GM19193 (cell line): ENCODE results near the gene LRRTM4.

ENCODE experiments used
- POLR2A ChIP-seq: IDR thresholded peaks from 4 replicates; pipeline ENCODE4 v1.6.1; 2011; ENCODE audit not compliant: insufficient read depth, insufficient read length; ENCODE audit errors: extremely low read depth

Gene LRRTM4

DNA sequence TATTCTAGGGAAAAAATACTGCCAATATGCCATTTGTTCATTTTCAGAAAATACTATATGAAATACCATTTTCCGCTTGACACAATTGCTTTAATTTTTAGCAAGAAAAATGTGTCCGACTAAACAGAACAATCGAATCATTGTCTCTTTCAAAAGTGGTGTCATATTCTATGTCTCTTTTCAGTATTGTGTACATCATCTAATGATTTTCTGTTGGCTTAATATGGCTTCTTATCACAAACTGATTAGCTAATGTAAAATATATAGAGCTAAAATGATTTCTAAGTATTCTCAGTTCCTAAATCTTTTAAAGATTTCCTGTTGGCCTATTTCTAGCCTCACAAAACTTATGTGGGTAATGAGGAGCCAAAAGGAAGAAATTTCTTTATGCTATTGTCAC, 436.6 kb downstream of the LRRTM4 start:
- no peak for TF ChIP-seq POLR2A

- no peak for TF ChIP-seq POLR2A
Measured at GRCh38 chr2:77081597-77081996, 440.6 kb downstream of the LRRTM4 start.

DNA sequence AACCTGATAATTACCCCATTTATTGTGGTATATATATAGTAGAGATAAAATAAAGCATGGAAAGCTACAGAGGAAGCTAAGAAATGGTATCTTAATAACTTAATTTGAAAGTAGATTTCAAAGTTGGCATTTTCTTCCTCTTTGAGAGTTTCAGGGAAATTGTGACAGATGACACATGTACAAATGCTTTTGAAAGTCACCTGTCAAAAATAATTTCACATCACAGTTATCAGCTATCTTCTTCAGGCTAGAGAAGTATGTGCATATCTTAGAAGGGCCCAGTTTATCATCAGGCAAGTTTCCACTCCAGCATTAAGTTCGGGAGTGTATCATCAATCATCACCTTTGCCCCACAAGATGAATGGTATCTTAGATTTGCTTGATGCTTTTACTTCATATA, 457.9 kb downstream of the LRRTM4 start:
- no peak for TF ChIP-seq POLR2A

GRCh38 chr2:77054938-77055337, 467.2 kb downstream of the LRRTM4 start:
- TF ChIP-seq POLR2A = no peak

- no peak for TF ChIP-seq POLR2A
Measured at GRCh38 chr2:77046339-77046738, 475.8 kb downstream of the LRRTM4 start.

DNA sequence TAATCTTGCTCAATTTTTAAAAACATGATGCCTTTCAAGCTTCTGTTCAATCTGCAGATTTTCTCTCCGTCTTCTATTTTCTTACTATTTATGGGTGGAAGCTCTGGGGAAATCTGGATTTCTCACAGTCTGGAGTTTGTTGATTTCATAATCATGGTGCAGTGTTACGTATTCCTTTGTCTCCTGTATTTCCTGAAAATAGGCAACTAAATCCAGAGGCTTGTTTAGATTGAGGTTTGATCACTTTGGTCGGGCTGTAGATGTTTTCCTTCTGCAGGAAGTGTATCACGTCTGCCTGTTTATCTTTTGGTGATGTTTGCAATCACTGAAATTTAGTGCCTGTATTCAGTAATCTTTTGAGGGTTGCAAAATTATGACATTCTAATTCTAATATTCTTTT, 487.7 kb downstream of the LRRTM4 start:
- TF ChIP-seq POLR2A = no peak

DNA sequence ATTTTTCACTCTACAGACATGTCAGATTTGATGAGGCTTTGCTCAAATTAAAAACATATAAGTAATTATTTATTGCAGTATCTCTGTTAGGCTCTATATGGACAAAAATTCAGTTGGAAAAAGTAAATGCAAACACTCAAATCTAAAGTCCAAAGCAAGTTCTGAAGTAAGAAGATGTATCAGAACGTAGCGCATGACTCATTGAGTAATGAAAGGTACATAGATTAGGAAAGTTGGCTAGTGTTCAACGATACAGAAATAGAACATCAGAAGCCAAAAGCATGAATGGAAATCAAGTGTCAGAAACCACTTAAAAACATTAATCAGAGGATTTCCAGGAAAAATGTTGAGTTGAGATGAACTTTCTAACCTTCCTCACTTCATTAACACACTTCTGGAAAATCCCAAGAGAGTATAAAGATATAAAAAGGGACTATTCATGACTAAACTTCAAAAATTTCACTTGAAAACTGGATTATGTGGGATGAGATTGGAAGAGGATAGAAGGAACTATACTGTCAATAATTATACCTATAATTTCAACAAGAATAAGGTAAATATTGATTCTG, 494.1 kb downstream of the LRRTM4 start:
- no peak for TF ChIP-seq POLR2A

DNA sequence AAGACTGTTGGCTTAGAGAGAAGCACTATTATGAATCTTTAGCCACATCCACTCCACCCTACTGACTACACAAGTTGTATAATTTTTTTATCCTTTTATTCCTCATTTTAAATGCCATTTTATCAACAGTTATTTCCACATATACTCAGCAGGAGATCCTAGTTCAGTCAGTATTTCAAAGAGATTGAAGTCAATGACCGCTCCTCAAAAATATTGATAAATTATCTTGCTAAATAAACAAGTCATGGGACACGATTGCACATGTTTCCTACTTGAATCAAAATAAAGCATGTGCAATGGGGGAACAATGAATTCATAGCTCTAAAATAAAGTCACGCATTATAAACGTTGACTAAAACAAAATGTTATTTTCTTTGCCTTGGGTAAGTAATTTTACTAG, 496.5 kb downstream of the LRRTM4 start:
- TF ChIP-seq POLR2A = no peak

- TF ChIP-seq POLR2A = no peak
Measured at GRCh38 chr2:77021161-77021560, 501.0 kb downstream of the LRRTM4 start.

GRCh38 chr2:77018219-77018618, 504.0 kb downstream of the LRRTM4 start:
- TF ChIP-seq POLR2A = no peak

- no peak for TF ChIP-seq POLR2A
Measured at GRCh38 chr2:77017355-77017745, 504.8 kb downstream of the LRRTM4 start.

GRCh38 chr2:77016443-77017354, 505.5 kb downstream of the LRRTM4 start:
- no peak for TF ChIP-seq POLR2A

- TF ChIP-seq POLR2A = no peak
Measured at GRCh38 chr2:77013953-77014352, 508.2 kb downstream of the LRRTM4 start.

- TF ChIP-seq POLR2A = no peak
Measured at GRCh38 chr2:77013457-77013856, 508.7 kb downstream of the LRRTM4 start.

DNA sequence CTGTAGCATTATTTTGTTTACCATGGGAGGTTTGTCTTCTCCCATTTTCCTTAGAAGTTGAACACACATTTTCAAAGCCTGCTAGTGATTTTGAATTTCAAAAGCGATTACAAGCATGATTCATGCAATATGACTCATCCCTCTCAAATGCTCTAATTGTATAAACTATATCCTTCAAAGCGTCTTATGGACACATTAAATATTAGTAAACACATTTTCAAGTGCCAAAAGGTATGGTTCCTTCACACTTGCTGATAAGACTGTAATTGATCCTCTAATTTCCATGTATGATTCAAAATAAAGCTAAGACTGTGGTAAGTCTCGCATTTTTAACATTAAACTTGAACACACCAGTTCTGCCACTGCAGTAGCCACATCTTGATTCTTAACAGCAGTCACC, 512.9 kb downstream of the LRRTM4 start:
- no peak for TF ChIP-seq POLR2A

DNA sequence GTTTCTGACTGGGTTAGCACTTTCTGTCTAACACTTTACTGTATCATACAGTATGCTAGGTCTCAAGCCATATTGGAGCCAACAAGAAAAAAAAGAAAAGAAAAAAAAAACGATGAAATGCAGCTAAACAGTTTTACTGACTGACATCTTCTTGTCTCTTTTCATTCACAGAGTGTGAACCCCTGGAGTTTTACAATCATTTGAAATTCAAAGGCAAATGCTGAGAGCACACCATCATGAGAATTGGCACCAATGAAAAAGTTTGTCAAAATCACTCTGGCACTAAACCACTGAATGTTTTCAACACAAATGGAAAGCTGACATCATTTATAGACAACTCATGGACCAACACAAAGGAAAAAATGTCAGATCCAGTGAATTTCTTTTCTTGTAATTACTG, 513.3 kb downstream of the LRRTM4 start:
- no peak for TF ChIP-seq POLR2A
